H9 (cell line): ENCODE results near the gene PRKAG2. TPM values are rescaled to one million over a fixed set of nuclear protein-coding genes. Genes with fewer than 3 reads are reported as not detected.

Source experiments
- DNase-seq: peaks from one replicate; pipeline ENCODE4 v3.0.0-alpha.2; 2017
- H2AFZ ChIP-seq: one replicate; pipeline ENCODE4 v1.6.1; 2013; ENCODE audit warnings: mild to moderate bottlenecking, low read length, control low read depth, moderate library complexity
- H2AK5ac ChIP-seq: 2 replicates; pipeline ENCODE4 v1.6.1; 2013; ENCODE audit warnings: low read length, control low read depth, mixed read lengths; ENCODE audit not compliant: insufficient read length
- H2BK120ac ChIP-seq: one replicate; pipeline ENCODE4 v1.6.1; 2013; ENCODE audit warnings: low read depth, mild to moderate bottlenecking, low read length, control low read depth, inconsistent platforms; ENCODE audit not compliant: poor library complexity, severe bottlenecking
- H2BK12ac ChIP-seq: 2 replicates; pipeline ENCODE4 v1.6.1; 2013; ENCODE audit warnings: low read length, control low read depth, mixed read lengths, low read depth; ENCODE audit not compliant: insufficient read length
- H2BK15ac ChIP-seq: 2 replicates; pipeline ENCODE4 v1.6.1; 2013; ENCODE audit warnings: low read depth, low read length, control low read depth
- H2BK20ac ChIP-seq: one replicate; pipeline ENCODE4 v1.6.1; 2013; ENCODE audit warnings: low read depth, mild to moderate bottlenecking, low read length, control low read depth, inconsistent platforms; ENCODE audit not compliant: poor library complexity, severe bottlenecking
- H2BK5ac ChIP-seq: 2 replicates; pipeline ENCODE4 v1.6.1; 2013; ENCODE audit warnings: low read length, control low read depth, mixed read lengths; ENCODE audit not compliant: insufficient read length
- H3K14ac ChIP-seq: 2 replicates; pipeline ENCODE4 v1.6.1; 2013; ENCODE audit warnings: low read length, control low read depth; ENCODE audit not compliant: insufficient read depth
- H3K18ac ChIP-seq: 2 replicates; pipeline ENCODE4 v1.6.1; 2013; ENCODE audit warnings: low read depth, mild to moderate bottlenecking, mixed read lengths, low read length, control low read depth; ENCODE audit not compliant: insufficient read length
- H3K23ac ChIP-seq: 2 replicates; pipeline ENCODE4 v1.6.1; 2013; ENCODE audit warnings: low read length, control low read depth, mixed read lengths, low read depth; ENCODE audit not compliant: insufficient read length
- H3K23me2 ChIP-seq: 2 replicates; pipeline ENCODE4 v1.6.1; 2013; ENCODE audit warnings: low read depth, mild to moderate bottlenecking, mixed read lengths, low read length, control low read depth; ENCODE audit not compliant: insufficient read length, poor library complexity, severe bottlenecking
- H3K27ac ChIP-seq: 2 replicates; pipeline ENCODE4 v1.5.1; 2013; ENCODE audit warnings: low read length, control low read depth, mixed read lengths, low read depth; ENCODE audit not compliant: insufficient read length
- H3K27me3 ChIP-seq: 2 replicates; pipeline ENCODE4 v1.6.1; 2013; ENCODE audit warnings: low read length, control low read depth, inconsistent platforms; ENCODE audit not compliant: insufficient read depth
- H3K4ac ChIP-seq: 2 replicates; pipeline ENCODE4 v1.6.1; 2013; ENCODE audit warnings: low read depth, mild to moderate bottlenecking, control low read depth, inconsistent platforms, low read length, moderate library complexity
- H3K4me1 ChIP-seq: 2 replicates; pipeline ENCODE4 v1.6.1; 2013; ENCODE audit warnings: low read length, control low read depth, inconsistent platforms; ENCODE audit not compliant: insufficient read depth
- H3K4me2 ChIP-seq: 2 replicates; pipeline ENCODE4 v1.6.1; 2013; ENCODE audit warnings: low read length, control low read depth, mixed read lengths; ENCODE audit not compliant: insufficient read length, insufficient read depth
- H3K56ac ChIP-seq: 2 replicates; pipeline ENCODE4 v1.6.1; 2013; ENCODE audit warnings: low read depth, mild to moderate bottlenecking, mixed read lengths, low read length, control low read depth; ENCODE audit not compliant: insufficient read length
- H3K79me1 ChIP-seq: 2 replicates; pipeline ENCODE4 v1.6.1; 2013; ENCODE audit warnings: low read depth, mild to moderate bottlenecking, moderate library complexity, low read length, control low read depth, inconsistent platforms; ENCODE audit not compliant: insufficient read depth, poor library complexity, severe bottlenecking
- H3K79me2 ChIP-seq: 2 replicates; pipeline ENCODE4 v1.6.1; 2013; ENCODE audit warnings: low read length, control low read depth, inconsistent platforms; ENCODE audit not compliant: insufficient read depth
- H3K9ac ChIP-seq: 2 replicates; pipeline ENCODE4 v1.6.1; 2013; ENCODE audit warnings: low read length, control low read depth, mixed read lengths; ENCODE audit not compliant: insufficient read length; ENCODE audit errors: extremely low read depth
- H3K9me3 ChIP-seq: one replicate; pipeline ENCODE4 v1.6.1; 2013; ENCODE audit warnings: low read depth, low read length, inconsistent platforms; ENCODE audit not compliant: control insufficient read depth
- H3T11ph ChIP-seq: one replicate; pipeline ENCODE4 v1.6.1; 2013; ENCODE audit warnings: mild to moderate bottlenecking, low read length, control low read depth, inconsistent platforms
- H4K20me1 ChIP-seq: one replicate; pipeline ENCODE4 v1.6.1; 2013; ENCODE audit not compliant: control insufficient read depth, insufficient read length, insufficient read depth
- H4K5ac ChIP-seq: 2 replicates; pipeline ENCODE4 v1.6.1; 2013; ENCODE audit warnings: low read depth, mild to moderate bottlenecking, mixed read lengths, low read length, control low read depth; ENCODE audit not compliant: insufficient read length
- H4K8ac ChIP-seq: replicated peaks from 2 replicates; pipeline ENCODE4 v1.6.1; 2013; ENCODE audit warnings: low read length, control low read depth, mixed read lengths, low read depth; ENCODE audit not compliant: insufficient read length
- H4K91ac ChIP-seq: 2 replicates; pipeline ENCODE4 v1.6.1; 2013; ENCODE audit warnings: low read depth, mild to moderate bottlenecking, moderate library complexity, mixed read lengths, low read length, control low read depth; ENCODE audit not compliant: insufficient read length
- H3K27ac Mint-ChIP-seq, 3 experiments: 2 replicates in 2 of 3; 3 replicates in 1 of 3; pipeline ENCODE4 v1.8.0; 2020 to 2021; ENCODE audit warnings: mixed read lengths in 3 of 3, mild to moderate bottlenecking in 1 of 3, moderate library complexity in 1 of 3
- H3K27me3 Mint-ChIP-seq: 2 replicates; pipeline ENCODE4 v1.8.0; 2021; ENCODE audit warnings: low read depth, mild to moderate bottlenecking, moderate library complexity, mixed read lengths
- H3K36me3 Mint-ChIP-seq, 3 experiments: 2 replicates in 2 of 3; 3 replicates in 1 of 3; pipeline ENCODE4 v1.8.0; 2020 to 2021; ENCODE audit warnings: low read depth in 3 of 3, mixed read lengths in 3 of 3; ENCODE audit not compliant: insufficient read depth in 1 of 3
- H3K4me1 Mint-ChIP-seq, 2 experiments: 2 replicates each; pipeline ENCODE4 v1.8.0; 2020; ENCODE audit warnings: mixed read lengths in 2 of 2
- H3K4me3 Mint-ChIP-seq, 2 experiments: 2 replicates in 1 of 2; 3 replicates in 1 of 2; pipeline ENCODE4 v1.8.0; 2020 to 2021; ENCODE audit warnings: mild to moderate bottlenecking in 2 of 2, mixed read lengths in 2 of 2, moderate library complexity in 1 of 2
- H3K9me3 Mint-ChIP-seq, 2 experiments: 2 replicates in 1 of 2; 3 replicates in 1 of 2; pipeline ENCODE4 v1.8.0; 2020; ENCODE audit warnings: mild to moderate bottlenecking in 2 of 2, mixed read lengths in 2 of 2, moderate library complexity in 1 of 2
- WGBS: extraction: QIAGEN DNeasy Blood & Tissue Kit; methylation state at CpG from one replicate; pipeline ENCODE4 v1.1.7; 2013; ENCODE audit warnings: missing lambda C conversion rate, low lambda C conversion rate, mixed read lengths; ENCODE audit not compliant: insufficient read length; ENCODE audit errors: extremely low coverage; 5-methylcytosine and 5-hydroxymethylcytosine counted together
- total RNA-seq: library from RNA; stranded (reverse); gene quantifications from 2 replicates; pipeline ENCODE4 v1.2.1, GENCODE V29; 2021
- TF ChIP-seq, protein P1 (sequence below): fragments of 200-600 bp; sonication (generic); conservative IDR thresholded peaks from 3 replicates; pipeline ENCODE4 v1.8.0; 2021; ENCODE audit warnings: antibody characterized with exemption, mild to moderate bottlenecking

Gene PRKAG2
- total RNA-seq, 1 experiment from 2014 or later, result 11.8 TPM

DNA sequence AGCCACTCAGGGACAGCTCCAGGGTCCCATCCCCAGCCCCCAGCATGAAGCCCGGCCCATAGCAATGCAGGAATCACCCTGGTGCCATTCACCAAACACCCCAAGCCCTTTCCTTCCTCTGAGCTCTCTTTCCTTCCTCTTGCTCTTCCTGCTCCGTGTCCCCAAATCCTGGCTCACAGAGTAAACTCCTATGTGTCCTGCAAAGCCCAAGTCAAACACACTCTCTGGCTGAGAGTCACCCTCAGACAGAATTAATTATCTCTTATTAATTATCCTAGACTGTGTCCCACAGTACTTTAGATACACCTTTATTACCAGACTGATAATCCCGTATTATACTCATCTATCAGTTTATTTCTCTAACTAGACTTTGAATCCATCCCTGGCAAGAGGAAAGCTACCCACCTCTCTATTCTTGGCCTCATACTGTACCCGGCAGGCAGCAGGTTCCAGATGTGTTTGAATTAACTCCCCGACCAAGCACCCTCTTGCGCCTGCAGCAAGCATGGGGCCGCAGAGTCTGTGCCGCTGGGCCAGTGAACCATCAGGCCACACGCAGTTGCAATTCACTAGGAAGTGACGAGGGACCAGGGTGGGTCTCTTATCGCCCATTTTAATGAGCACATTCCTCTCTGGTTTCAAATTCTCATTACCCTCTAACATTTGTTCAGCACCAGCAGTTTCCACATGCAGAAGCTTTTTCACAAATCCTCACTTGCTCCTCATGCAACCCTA is 86.7 kb downstream of the PRKAG2 start:
- Histone ChIP-seq H4K5ac (no peak overlapping the region), H2BK5ac (no peak overlapping the region), H3K27me3 (no peaks in the 10 kb centered on the region), H3K56ac (no peak overlapping the region), H3K9ac (no peak overlapping the region), H2AFZ (no peak overlapping the region), H4K8ac (no peak overlapping the region), H2AK5ac (no peak overlapping the region), H3K18ac (no peak overlapping the region), H2BK120ac (no peak overlapping the region), H3K27ac (no peak overlapping the region), H2BK20ac (no peak overlapping the region), H3K79me2 (no peaks in the 10 kb centered on the region), H3T11ph (no peak overlapping the region), H3K14ac (no peak overlapping the region), H3K23ac (no peak overlapping the region), H3K79me1 (no peaks in the 10 kb centered on the region), H3K4ac (no peak overlapping the region), H3K23me2 (peaks cover 3% of the 10 kb centered on the region), H3K9me3 (no peaks in the 10 kb centered on the region), H3K4me1 (no peaks in the 10 kb centered on the region), H2BK15ac (no peak overlapping the region), H3K4me2 (no peak overlapping the region), H2BK12ac (no peak overlapping the region), H4K91ac (no peak overlapping the region), H4K20me1 (no peaks in the 10 kb centered on the region)
- Mint-ChIP-seq H3K36me3 (no peaks in the 10 kb centered on the region), H3K9me3 (no peaks in the 10 kb centered on the region), H3K4me3 (no peak overlapping the region), H3K4me1 (peaks cover 15 to 23% of the 10 kb centered on the region in 2 experiments), H3K27ac (no peak overlapping the region), H3K27me3 (peaks cover 9% of the 10 kb centered on the region)
- no peak for DNase-seq
- TF ChIP-seq, protein P1, sequence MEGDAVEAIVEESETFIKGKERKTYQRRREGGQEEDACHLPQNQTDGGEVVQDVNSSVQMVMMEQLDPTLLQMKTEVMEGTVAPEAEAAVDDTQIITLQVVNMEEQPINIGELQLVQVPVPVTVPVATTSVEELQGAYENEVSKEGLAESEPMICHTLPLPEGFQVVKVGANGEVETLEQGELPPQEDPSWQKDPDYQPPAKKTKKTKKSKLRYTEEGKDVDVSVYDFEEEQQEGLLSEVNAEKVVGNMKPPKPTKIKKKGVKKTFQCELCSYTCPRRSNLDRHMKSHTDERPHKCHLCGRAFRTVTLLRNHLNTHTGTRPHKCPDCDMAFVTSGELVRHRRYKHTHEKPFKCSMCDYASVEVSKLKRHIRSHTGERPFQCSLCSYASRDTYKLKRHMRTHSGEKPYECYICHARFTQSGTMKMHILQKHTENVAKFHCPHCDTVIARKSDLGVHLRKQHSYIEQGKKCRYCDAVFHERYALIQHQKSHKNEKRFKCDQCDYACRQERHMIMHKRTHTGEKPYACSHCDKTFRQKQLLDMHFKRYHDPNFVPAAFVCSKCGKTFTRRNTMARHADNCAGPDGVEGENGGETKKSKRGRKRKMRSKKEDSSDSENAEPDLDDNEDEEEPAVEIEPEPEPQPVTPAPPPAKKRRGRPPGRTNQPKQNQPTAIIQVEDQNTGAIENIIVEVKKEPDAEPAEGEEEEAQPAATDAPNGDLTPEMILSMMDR, result no peak
- no CpG with 5 or more reads among the region's 11 CpGs for WGBS
